HepG2 (cell line): Measurements from ENCODE around the gene FBXO9. TPM values are rescaled to one million over a fixed set of nuclear protein-coding genes. Genes with fewer than 3 reads are reported as not detected.
A peak's percentile ranks its signal among the peaks of the same experiment; 100 is the strongest.

Experiments
- E2F2 ChIP-seq: sonication (generic); formaldehyde crosslinking; IDR thresholded peaks from 2 replicates; pipeline ENCODE4 v1.4.0; 2020; ENCODE audit warnings: missing genetic modification reagents, borderline replicate concordance
- JDP2 ChIP-seq: sonication (generic); formaldehyde crosslinking; IDR thresholded peaks from 2 replicates; pipeline ENCODE4 v1.8.1; 2022; ENCODE audit warnings: missing genetic modification reagents, borderline replicate concordance
- JUN ChIP-seq: sonication (generic); formaldehyde crosslinking; IDR thresholded peaks from 2 replicates; pipeline ENCODE4 v1.4.0; 2020; ENCODE audit warnings: mild to moderate bottlenecking, missing genetic modification reagents
- KLF6 ChIP-seq: IDR thresholded peaks from 2 replicates; pipeline ENCODE4 v1.8.0; 2016; ENCODE audit warnings: missing biosample characterization, missing genetic modification reagents
- NKX3-1 ChIP-seq: sonication (generic); formaldehyde crosslinking; IDR thresholded peaks from 2 replicates; pipeline ENCODE4 v1.5.0; 2020; ENCODE audit warnings: missing genetic modification reagents
- SP140L ChIP-seq: sonication (generic); formaldehyde crosslinking; IDR thresholded peaks from 2 replicates; pipeline ENCODE4 v1.4.0; 2020; ENCODE audit warnings: missing genetic modification reagents, borderline replicate concordance
- TAF1 ChIP-seq: sonication (generic); formaldehyde crosslinking; IDR thresholded peaks from 2 replicates; pipeline ENCODE4 v1.4.0; 2020; ENCODE audit warnings: missing genetic modification reagents
- TCF7L2 ChIP-seq: IDR thresholded peaks from 2 replicates; pipeline ENCODE4 v1.6.1; 2011; ENCODE audit warnings: mild to moderate bottlenecking, low read depth, low read length, moderate library complexity
- THYN1 ChIP-seq: sonication (generic); formaldehyde crosslinking; IDR thresholded peaks from 2 replicates; pipeline ENCODE4 v1.8.1; 2023; ENCODE audit warnings: low read depth, mild to moderate bottlenecking, moderate library complexity, missing genetic modification reagents, borderline replicate concordance
- TP53 ChIP-seq: sonication (generic); formaldehyde crosslinking; conservative IDR thresholded peaks from 2 replicates; pipeline ENCODE4 v1.4.0; 2020; ENCODE audit warnings: missing genetic modification reagents
- XBP1 ChIP-seq: sonication (generic); formaldehyde crosslinking; IDR thresholded peaks from 2 replicates; pipeline ENCODE4 v1.5.0; 2020; ENCODE audit warnings: missing genetic modification reagents
- YY1 ChIP-seq: IDR thresholded peaks from 2 replicates; pipeline ENCODE4 v1.6.1; 2011; ENCODE audit warnings: low read length, low read depth, moderate library complexity, mild to moderate bottlenecking; ENCODE audit not compliant: insufficient read depth, insufficient replicate concordance
- ZBTB3 ChIP-seq: sonication (generic); formaldehyde crosslinking; IDR thresholded peaks from 2 replicates; pipeline ENCODE4 v1.4.0; 2020; ENCODE audit warnings: low read depth, mild to moderate bottlenecking, moderate library complexity, missing genetic modification reagents, borderline replicate concordance
- ZBTB34 ChIP-seq: sonication (generic); formaldehyde crosslinking; IDR thresholded peaks from 2 replicates; pipeline ENCODE4 v1.8.0; 2022; ENCODE audit warnings: mild to moderate bottlenecking, missing genetic modification reagents
- ZBTB43 ChIP-seq: sonication (generic); formaldehyde crosslinking; conservative IDR thresholded peaks from 2 replicates; pipeline ENCODE4 v1.4.0; 2020; ENCODE audit warnings: missing genetic modification reagents
- ZFY ChIP-seq: sonication (generic); formaldehyde crosslinking; IDR thresholded peaks from 2 replicates; pipeline ENCODE4 v1.4.0; 2020; ENCODE audit warnings: missing genetic modification reagents
- ZNF12 ChIP-seq: sonication (generic); formaldehyde crosslinking; IDR thresholded peaks from 2 replicates; pipeline ENCODE4 v1.5.0; 2020; ENCODE audit warnings: missing genetic modification reagents
- ZNF17 ChIP-seq: sonication (generic); formaldehyde crosslinking; IDR thresholded peaks from 2 replicates; pipeline ENCODE4 v1.5.0; 2020; ENCODE audit warnings: mild to moderate bottlenecking, missing genetic modification reagents
- ZNF280D ChIP-seq: sonication (generic); formaldehyde crosslinking; IDR thresholded peaks from 2 replicates; pipeline ENCODE4 v1.5.1; 2020; ENCODE audit warnings: mild to moderate bottlenecking, missing genetic modification reagents
- ZNF704 ChIP-seq: sonication (generic); formaldehyde crosslinking; IDR thresholded peaks from 2 replicates; pipeline ENCODE4 v1.8.1; 2023; ENCODE audit warnings: mild to moderate bottlenecking, inconsistent platforms, moderate library complexity, missing genetic modification reagents, borderline replicate concordance
- ZNF761 ChIP-seq: sonication (generic); formaldehyde crosslinking; conservative IDR thresholded peaks from 2 replicates; pipeline ENCODE4 v1.4.0; 2020; ENCODE audit warnings: mild to moderate bottlenecking, missing genetic modification reagents
- polyA plus RNA-seq, 8 experiments: library from polyadenylated mRNA; depleted of rRNA in 3 of 8; stranded (reverse) in 7 of 8; unstranded in 1 of 8; fragments of >200 nt; fragmentation: Illumina TruSeq in 4 of 8; extraction: Trizol in 4 of 8; gene quantifications; 2 replicates each; pipeline versions ENCODE4 v1.2.1 to v1.2.3, GENCODE V29; 2011 to 2016; ENCODE audit warnings: low read depth in 4 of 8, missing spikeins in 1 of 8, mixed read lengths in 1 of 8; ENCODE audit not compliant: insufficient read depth in 1 of 8
- total RNA-seq, 5 experiments: library from RNA; depleted of rRNA; stranded (reverse); fragments of >200 nt; fragmentation: Illumina TruSeq; extraction: Trizol; gene quantifications; 2 replicates each; pipeline ENCODE4 v1.2.3, GENCODE V29; 2016; ENCODE audit warnings: low read depth in 1 of 5

Gene FBXO9
- total and polyA plus RNA-seq, 2 of the 13 experiments (the other 11 are each of a cell fraction or from before 2014, with no cell fraction given): 64.3 to 98.4 TPM

- TF ChIP-seq ZBTB43 (CRISPR knock-in tag): no peak
- TF ChIP-seq SP140L (CRISPR knock-in tag): no peak
- no peak; the same call in 1 of the 2 replicates for TF ChIP-seq ZBTB34
- TF ChIP-seq JUN: no peak
- TF ChIP-seq TP53: no peak; the same call in 1 of the 2 replicates
- TF ChIP-seq XBP1 (CRISPR knock-in tag): no peak
- peak; percentile 74; the same call in 1 of the 2 replicates for TF ChIP-seq NKX3-1 (CRISPR knock-in tag)
- peak; percentile 57 for TF ChIP-seq ZNF12
- no peak for TF ChIP-seq TCF7L2
- TF ChIP-seq ZNF280D (CRISPR knock-in tag): peak; percentile 65; the same call in 1 of the 2 replicates
- 0 out of 2 replicates have a peak, but pooled peaks have one; percentile 62 for TF ChIP-seq ZNF704 (CRISPR knock-in tag)
- TF ChIP-seq YY1: peak; percentile 92
- peak; percentile 77 for TF ChIP-seq TAF1 (CRISPR knock-in tag)
- no peak for TF ChIP-seq ZBTB3
- TF ChIP-seq JDP2 (CRISPR knock-in tag): no peak; the same call in 1 of the 2 replicates
- TF ChIP-seq ZNF761 (CRISPR knock-in tag): no peak; the same call in none of the 2 replicates
- TF ChIP-seq KLF6 (CRISPR knock-in tag): peak; percentile 24; the same call in 1 of the 2 replicates
- TF ChIP-seq E2F2: no peak
- peak; percentile 89 for TF ChIP-seq ZFY (CRISPR knock-in tag)
- no peak for TF ChIP-seq ZNF17 (CRISPR knock-in tag)
- TF ChIP-seq THYN1 (CRISPR knock-in tag): peak; percentile 97; the same call in 1 of the 2 replicates
Observed at GRCh38 chr6:53065266-53066076, at the start of gene FBXO9 (continued).
